BE2C (cell line): ENCODE data around the gene ZNF491.
"Not testable (repeated sequence)": the region's sequence is repeated elsewhere in the genome, so short reads cannot be mapped to it uniquely, and the experiment has no call there.

Experiments
- DNase-seq: peaks from one replicate; pipeline ENCODE4 v3.0.0-alpha.2; 2020
- H3K27me3 ChIP-seq: fragments of 250-450 bp; sonication (Bioruptor Pico); 2 replicates; pipeline ENCODE4 v1.5.1; 2020; ENCODE audit warnings: mild to moderate bottlenecking
- H3K36me3 ChIP-seq: fragments of 250-450 bp; sonication (Bioruptor Pico); 2 replicates; pipeline ENCODE4 v1.5.1; 2020; ENCODE audit warnings: mild to moderate bottlenecking
- H3K4me1 ChIP-seq: fragments of 250-450 bp; sonication (Bioruptor Pico); 2 replicates; pipeline ENCODE4 v1.5.1; 2020
- H3K4me3 ChIP-seq: 2 replicates; pipeline ENCODE4 v1.5.1; 2011; ENCODE audit warnings: low read depth, low read length
- H3K9me3 ChIP-seq: fragments of 250-450 bp; sonication (Bioruptor Pico); 2 replicates; pipeline ENCODE4 v1.5.1; 2020
- CTCF ChIP-seq: IDR thresholded peaks from 2 replicates; pipeline ENCODE4 v1.5.1; 2012; ENCODE audit warnings: mild to moderate bottlenecking, low read depth, low read length

The ZNF491 gene

DNA sequence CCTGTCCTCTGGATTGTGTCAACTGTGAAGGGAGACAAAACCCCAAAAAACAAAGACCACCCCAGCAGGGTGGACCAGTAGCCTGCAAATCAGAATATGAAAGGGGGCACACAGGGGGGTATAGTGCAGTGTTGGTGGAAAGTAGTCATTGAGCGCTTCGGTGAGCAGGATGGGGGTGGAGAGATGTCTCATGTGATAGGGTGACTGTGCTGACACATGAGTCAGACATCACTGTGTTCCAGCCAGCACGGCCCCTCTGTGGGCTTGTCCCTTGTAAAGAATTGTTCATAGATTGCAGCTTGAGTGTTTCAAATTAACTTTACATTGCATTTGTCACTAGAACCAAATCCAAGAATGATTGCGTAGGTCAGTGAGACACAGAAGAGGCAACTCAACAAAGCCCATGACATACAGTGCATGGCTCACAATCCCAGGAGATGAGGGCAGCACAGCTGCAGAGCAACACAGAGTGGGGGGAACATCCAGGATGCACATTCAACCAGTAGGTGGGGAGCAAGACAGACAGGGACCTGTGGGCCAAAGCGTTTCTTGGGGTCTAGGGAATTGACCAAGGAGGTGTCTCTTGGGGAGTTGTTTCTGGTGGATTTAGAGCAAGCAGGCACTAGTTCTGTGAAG lies 23.3 kb downstream of the ZNF491 start:
- TF ChIP-seq CTCF: no peak
- Histone ChIP-seq H3K36me3 (peaks cover 6% of the 10 kb centered on the region), H3K4me3 (no peak overlapping the region), H3K27me3 (no peaks in the 10 kb centered on the region), H3K9me3 (no peaks in the 10 kb centered on the region), H3K4me1 (peaks cover 2% of the 10 kb centered on the region; the same call in 1 of the 2 replicates)
- peak; percentile 9 for DNase-seq

- not testable (repeated sequence) for H3K27me3 ChIP-seq, H3K4me3 ChIP-seq, H3K9me3 ChIP-seq, H3K4me1 ChIP-seq, DNase-seq
- peaks cover 12% of the 10 kb centered on the region for H3K36me3 ChIP-seq
Measured at GRCh38 chr19:11828957-11829876, 30.9 kb downstream of the ZNF491 start.

- DNase-seq: no peak
- H3K4me3 ChIP-seq: no peak overlapping the region
- no peak for TF ChIP-seq CTCF
Measured at GRCh38 chr19:11832253-11832912, 34.1 kb downstream of the ZNF491 start.

DNA sequence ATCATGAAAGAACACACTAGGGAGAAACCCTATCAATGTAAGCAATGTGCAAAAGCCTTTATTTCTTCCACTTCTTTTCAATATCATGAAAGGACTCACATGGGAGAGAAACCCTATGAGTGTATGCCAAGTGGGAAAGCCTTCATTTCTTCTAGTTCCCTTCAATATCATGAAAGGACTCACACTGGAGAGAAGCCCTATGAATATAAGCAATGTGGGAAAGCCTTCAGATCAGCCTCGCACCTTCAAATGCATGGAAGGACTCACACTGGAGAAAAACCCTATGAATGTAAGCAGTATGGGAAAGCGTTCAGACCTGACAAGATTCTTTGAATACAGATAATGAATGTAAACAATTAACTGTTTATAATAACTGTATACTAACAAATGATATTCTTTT lies 35.2 kb downstream of the ZNF491 start:
- Histone ChIP-seq H3K4me3 (no peak overlapping the region), H3K36me3 (peaks cover 12% of the 10 kb centered on the region), H3K27me3 (no peaks in the 10 kb centered on the region), H3K4me1 (no peaks in the 10 kb centered on the region), H3K9me3 (peaks cover 7% of the 10 kb centered on the region)
- TF ChIP-seq CTCF: no peak
- no peak for DNase-seq

More at GRCh38 chr19:11832253-11832912, 34.1 kb downstream of the ZNF491 start:
- Histone ChIP-seq H3K9me3 (peaks cover 7% of the 10 kb centered on the region), H3K27me3 (no peaks in the 10 kb centered on the region), H3K4me1 (no peaks in the 10 kb centered on the region), H3K36me3 (peaks cover 12% of the 10 kb centered on the region)

DNA sequence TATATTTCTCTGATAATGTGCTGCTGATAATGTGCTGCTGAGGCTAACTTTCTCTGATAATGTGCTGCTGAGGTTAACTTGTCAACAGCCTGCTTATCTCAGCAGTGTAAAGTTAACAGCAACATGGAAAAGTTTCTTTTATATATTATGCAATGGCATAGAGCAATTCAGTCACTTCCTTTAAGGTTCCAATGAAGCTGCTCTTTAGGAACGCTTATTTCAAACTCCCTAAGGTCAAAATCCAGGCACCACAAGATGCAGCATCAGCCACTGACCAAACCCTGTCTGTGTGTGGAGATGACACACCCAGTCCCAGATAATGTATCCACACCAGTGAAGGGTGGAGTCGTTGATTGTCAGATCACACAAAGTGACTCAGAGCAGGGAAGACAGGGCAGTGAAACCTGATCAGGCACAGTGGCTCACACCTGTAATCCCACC lies 37.3 kb downstream of the ZNF491 start:
- DNase-seq, H3K4me1 ChIP-seq, H3K4me3 ChIP-seq, H3K9me3 ChIP-seq, H3K27me3 ChIP-seq: not testable (repeated sequence)
- H3K36me3 ChIP-seq: peaks cover 12% of the 10 kb centered on the region

GRCh38 chr19:11843722-11844121 lies 45.4 kb downstream of the ZNF491 start:
- no peaks in the 10 kb centered on the region for H3K9me3 ChIP-seq
- no peak for TF ChIP-seq CTCF
- DNase-seq: no peak

GRCh38 chr19:11847615-11848014 lies 49.3 kb downstream of the ZNF491 start:
- H3K9me3 ChIP-seq, H3K36me3 ChIP-seq, H3K4me3 ChIP-seq, H3K27me3 ChIP-seq, H3K4me1 ChIP-seq, DNase-seq: not testable (repeated sequence)

More at GRCh38 chr19:11843722-11844121, 45.4 kb downstream of the ZNF491 start:
- no peaks in the 10 kb centered on the region for H3K27me3 ChIP-seq
- H3K4me1 ChIP-seq: no peaks in the 10 kb centered on the region
- no peak overlapping the region for H3K4me3 ChIP-seq
- no peaks in the 10 kb centered on the region for H3K36me3 ChIP-seq
